HG03095 (cell line): ENCODE data around the gene EXOC3L1.

Experiments used
- ATAC-seq: cut with Tn5 transposase; IDR thresholded peaks from one replicate; pipeline ENCODE4 v1.9.1; 2021; ENCODE audit warnings: moderate library complexity; ENCODE audit not compliant: unreplicated experiment

Gene EXOC3L1

DNA sequence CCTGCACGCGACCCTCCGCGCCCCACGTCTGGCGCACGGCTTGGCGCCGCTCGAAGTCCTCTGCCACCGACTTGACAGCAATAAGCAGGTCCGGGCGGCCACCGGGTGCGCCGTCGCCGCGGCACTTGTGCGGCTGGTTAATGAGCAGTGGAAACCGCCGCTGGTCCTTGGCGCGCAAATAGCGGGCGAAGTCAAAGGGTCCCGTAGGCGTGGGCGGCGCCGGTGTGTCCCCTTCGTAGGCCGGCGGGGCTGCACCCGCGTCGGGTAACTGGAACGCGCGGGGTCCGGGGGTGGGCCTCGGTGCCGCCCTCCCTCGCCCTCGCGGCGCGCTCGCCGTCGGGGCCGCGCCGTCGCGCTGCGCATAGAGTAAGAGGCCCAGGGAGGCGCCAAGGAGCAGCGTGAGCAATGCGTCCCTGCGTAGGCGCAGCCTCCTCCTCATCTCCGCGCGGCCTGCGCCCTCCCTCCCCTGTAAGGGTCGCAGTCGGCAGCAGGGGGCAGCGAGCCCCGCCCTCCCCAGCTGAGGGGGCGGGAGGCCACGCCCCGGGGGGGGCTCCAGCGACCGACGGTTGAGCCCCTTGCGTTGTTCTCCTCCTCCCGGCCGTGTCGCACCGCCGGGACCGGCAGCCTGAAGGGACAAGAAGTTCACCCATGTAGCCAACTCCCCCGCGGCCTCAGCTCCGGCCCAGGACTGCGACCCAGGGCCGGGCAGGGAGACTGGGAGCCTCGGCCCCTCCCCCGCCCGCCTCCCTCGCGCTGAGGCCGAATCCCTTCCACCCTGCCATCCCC is 39.7 kb downstream of the EXOC3L1 start:
- no peak for ATAC-seq

DNA sequence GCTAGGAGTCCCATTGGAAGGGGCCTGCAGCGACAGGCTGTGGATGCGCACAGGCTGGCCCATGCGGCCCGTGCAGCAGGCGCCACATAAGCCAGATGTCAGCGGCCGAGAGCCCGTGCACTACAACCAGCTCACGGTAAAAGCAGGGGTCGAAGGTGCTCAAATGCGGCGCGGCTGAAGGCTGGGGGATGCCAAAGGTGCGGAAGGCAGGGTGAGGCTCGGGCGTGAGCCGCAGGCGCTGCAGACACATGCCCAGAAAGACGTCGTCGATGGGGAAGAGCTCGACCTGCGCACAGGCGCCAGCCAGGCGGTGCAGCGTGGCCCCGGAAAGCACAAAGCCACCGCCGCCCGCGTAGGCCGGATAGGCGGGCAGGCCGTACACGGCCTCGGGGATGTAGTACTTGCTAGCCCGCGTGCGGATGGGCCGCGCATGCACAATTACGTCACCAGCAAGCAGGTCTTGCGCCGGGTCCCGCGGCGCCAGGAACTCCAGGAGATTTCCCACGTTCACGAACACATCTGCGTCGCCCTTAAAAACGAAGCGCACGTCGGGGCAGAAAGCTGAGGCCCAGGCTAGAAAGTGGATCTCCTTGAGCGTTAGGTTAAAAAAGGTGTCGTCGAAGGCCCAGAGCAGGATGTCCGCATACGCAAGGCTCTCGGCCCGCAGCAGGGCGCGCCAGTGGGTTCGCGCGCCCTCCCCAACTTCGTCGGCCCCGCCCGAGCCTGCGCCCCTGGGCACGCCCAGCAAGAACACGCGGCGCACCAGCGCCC is 40.5 kb downstream of the EXOC3L1 start:
- no peak for ATAC-seq

DNA sequence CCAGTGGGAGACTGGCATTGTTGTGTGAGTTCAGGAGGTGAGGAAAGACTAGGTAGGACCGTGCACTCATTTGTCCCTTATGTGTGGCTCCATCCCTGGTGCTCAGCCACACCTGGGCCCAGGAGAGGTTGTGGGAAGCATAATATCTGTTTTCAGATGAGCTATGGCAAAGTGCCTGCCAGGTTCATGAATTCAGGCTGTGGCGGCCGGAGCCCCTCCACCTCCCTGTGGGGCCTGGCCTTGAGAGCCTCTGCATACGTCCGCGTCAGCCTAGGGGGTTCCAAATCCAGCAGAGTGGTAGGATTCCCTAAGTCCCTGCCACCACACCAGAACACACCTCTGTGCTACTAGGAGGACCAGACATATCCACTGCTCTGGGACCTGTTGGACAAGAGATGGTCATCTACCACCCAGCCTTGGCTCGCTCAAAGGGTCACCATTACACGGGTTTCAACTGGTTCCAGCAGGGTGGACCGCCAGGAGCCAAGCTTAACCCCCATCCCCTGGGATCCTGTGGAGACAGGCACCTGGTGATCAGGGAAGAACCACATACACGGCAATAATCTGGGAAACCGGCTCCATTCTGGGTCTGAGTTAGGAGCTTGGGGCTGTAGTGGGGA is 41.2 kb downstream of the EXOC3L1 start:
- ATAC-seq = no peak

DNA sequence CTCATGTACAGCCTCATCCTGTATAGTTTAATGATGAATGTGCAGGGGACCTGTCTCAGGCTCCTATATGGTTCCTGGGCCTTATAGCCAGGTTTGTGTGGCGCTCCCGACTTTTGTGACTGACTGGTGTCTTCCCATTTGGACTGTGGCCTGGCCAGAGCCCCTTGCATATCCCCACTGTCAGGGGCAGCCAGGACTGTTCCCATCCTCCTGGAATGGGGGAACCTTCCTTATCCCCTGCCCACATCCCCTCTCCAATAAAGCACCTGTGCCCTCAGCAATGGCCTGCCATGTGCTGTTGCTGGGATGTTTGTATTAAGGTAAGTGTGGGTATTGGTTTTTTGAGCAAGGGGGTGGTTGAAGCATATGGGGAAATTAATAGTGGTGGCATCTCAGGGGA is 41.7 kb downstream of the EXOC3L1 start:
- ATAC-seq = no peak

DNA sequence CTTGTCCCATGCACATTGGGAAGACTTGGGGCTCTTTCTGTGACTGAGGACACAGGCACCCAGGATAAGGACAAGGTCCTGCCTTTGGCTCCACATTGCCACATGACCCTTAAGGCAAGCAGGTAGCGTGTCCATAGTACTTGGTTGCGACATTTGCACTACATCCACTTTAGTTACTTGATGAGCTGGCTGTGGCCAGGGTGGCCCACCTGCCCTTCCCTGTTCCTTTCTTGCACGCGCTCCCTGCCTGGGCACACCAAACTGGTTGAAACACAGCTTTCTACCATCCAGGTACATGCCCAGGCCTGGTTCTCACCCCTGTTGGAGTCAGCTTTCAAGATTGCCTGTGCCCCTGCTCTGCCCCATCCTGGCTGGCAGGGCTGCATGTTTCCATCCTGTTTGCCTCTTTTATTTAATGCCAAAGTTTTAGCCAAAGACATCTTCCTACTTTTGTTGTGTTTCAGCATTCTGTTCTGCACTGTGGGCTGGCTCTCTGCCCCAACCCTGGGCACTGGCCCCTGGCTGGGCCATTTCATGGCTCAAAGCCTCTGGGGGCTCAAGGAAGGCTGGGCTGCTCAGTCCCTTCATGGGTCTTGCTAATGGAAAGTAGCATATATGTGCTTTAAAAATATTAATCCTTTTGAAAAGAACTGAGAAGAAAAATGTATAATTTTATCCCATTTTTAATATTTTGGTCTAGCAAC is 42.3 kb downstream of the EXOC3L1 start:
- ATAC-seq = no peak

DNA sequence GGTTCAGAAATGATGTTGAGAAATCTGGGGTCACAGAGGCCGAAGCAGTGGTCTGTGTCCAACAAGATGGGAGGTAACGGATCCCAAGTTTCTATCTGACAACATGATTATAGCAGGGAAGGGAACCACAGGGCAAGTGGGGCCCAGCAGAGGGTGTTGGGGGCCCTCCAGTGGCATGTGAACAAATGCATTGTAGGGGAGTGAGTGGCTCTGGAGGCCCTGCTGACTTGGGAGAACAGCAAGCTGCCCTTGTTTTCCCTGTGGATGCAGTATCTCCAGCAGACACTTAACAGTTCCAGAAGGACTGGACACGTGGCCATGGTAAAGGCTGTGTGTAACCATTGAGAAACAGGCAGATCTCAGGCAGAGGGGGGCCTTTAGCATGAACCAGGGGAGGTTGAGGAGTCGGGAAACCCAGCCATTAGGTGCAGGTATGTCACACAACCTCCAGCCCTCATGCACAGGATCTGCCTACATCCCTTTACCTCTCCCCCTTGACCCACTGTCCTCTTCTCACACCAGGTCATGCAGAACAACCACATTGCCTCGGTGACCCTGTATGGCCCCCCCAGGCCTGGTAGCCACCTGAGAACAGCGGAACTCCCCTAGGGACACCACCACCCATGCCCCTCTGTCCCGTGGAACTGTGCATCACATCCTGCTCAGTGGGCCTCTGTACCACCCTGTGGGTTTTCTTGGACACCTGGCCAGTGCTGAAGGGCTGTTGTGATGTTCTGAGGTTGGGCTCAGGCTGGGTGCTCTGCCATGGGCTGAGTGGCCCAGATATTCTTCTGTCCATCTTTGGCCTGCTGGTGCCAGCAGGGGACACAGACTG is 43.2 kb downstream of the EXOC3L1 start:
- no peak for ATAC-seq

DNA sequence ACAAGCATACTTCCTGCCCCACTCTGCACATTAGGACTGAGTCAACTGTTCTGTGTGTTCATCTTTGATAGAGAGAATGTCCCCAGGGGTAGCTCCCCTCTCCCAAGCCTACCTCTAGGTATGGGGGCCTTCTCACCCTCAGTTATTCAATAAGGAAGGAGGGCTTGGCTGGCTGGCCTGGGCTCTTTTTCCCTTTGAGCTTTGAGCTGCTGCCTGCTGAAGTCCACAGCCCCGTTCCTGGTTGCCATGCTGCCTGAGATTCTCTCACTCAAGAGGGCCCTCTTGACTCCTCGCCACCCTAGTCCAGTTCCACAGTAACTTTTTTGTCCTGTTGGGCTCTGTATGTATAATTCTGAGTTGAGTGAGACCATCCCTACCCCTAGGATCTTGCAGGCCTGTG is 44.2 kb downstream of the EXOC3L1 start:
- ATAC-seq = no peak

DNA sequence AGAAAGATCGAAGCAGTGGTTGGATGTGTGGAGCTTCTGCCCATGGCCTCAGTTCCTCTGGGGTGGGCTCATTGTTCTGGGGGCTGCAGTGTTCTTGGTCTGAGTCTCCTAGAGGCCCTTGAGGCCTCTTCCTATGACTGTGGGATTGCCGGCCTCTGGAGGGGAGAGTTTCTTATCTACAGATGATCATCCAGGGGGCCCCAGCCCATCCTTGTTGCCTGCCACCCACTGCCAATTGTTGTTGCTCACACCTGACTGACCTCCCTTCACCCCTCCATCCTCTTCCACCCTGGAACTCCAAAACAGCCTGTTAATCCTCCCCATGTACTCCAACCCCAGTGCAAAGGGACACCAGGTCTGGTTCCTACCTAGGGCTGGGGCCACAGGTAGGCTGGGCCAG is 45.0 kb downstream of the EXOC3L1 start:
- ATAC-seq = no peak

DNA sequence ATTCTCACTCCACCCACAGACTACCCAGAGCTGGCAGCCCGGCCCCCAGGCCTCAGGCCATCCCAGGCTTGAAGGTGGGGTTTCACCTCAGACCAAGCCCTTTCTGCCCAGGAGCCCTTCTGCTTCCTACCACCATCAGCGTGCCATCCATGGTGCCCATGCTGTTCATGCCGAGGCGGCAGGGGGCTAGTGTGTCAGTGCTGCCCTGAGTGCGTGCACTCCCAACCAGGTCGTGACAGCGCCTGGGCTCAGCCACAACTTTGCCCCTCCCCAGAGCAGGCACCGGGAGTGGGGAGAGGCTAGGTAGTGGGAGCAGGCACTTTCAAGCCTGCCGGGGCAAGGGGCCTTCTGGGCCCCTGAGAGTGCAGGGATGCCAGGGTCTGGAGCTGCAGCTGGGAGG is 47.6 kb downstream of the EXOC3L1 start:
- no peak for ATAC-seq

DNA sequence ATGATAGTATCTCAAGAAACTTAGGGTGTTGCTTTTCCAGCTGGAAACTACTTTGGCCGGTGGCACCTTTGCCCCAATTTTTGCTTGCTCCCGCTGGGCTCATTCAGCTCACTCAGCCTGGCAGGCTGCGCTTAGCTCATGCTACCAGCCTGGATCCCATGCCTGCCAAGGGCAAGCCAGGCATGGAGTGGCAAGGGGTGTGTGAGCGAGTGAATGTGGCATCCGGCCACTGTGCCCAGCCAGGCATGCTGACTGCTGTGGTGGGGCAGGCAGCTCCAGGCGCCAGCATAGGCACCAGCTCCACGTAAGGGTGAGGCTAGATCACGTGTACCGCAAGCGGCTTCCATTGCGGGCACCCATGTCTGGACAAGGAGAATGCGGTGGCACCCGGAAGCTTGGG is 48.5 kb downstream of the EXOC3L1 start:
- no peak for ATAC-seq

DNA sequence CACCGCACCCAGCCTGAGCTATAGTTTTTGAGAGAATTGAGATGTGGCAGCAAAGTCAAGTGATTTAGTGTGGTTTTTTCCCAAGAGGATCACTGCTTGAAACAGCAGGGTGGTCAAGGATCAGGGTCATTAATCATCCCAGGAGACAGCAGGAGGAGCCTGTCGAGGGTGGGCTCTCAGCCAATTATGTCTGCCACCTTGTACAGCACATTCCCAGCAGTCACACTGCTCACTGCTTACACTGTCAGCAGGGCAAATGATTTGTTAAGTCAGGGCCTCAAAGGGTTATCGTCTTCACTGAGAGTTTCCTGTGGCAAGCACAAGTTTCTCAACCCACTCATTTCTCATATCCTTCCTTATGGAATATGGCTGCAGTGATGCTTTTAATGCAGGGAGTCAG is 52.3 kb downstream of the EXOC3L1 start:
- ATAC-seq = no peak
